ENCODE measurements around the gene OSBPL3. TPM values are rescaled to one million over a fixed set of nuclear protein-coding genes. Genes with fewer than 3 reads are reported as not detected.

OSBPL3 gene
- total and polyA plus RNA-seq, 2 donors (not counting 1 experiment from before 2014, with no cell fraction given), result 13.5 to 67.6 TPM

- Histone ChIP-seq H3K79me2 (ENCODE audit: control insufficient read depth, insufficient read depth, low read length) (peaks cover 90% of the 10 kb centered on the region), H3K36me3 (replicated peaks in 1 of 2; ENCODE audit: control extremely low read depth in 1 of 2, control insufficient read depth in 1 of 2, extremely low read depth in 1 of 2, insufficient read depth in 2 of 2, low read length in 1 of 2) (peaks cover 2 to 3% of the 10 kb centered on the region in 2 experiments), H4K20me1 (ENCODE audit: control insufficient read depth, insufficient read depth, low read length, poor library complexity, severe bottlenecking) (peaks cover 10% of the 10 kb centered on the region), H3K9ac (ENCODE audit: low read length) (no peak overlapping the region), H3K4me3 (ENCODE audit: control extremely low read depth in 1 of 5, extremely low read depth in 1 of 5, insufficient read depth in 1 of 5, low read depth in 2 of 5, low read length in 4 of 5) (no peak overlapping the region), H3K27me3 (replicated peaks in 1 of 4; ENCODE audit: control extremely low read depth in 1 of 4, control insufficient read depth in 3 of 4, insufficient read depth in 4 of 4, low read length in 3 of 4) (no peaks in the 10 kb centered on the region), H3K4me2 (replicated peaks; ENCODE audit: low read depth, low read length, poor library complexity, severe bottlenecking) (no peak overlapping the region), H3K9me3 (ENCODE audit: control extremely low read depth in 1 of 3, control insufficient read depth in 2 of 3, insufficient read depth in 1 of 3, low read length in 2 of 3) (no peaks in the 10 kb centered on the region), H3K27ac (ENCODE audit: low read length in 2 of 2) (no peak overlapping the region), H2AFZ (ENCODE audit: insufficient read depth, low read depth, low read length, poor library complexity, severe bottlenecking) (no peak overlapping the region), H3K4me1 (ENCODE audit: control insufficient read depth in 2 of 2, insufficient read depth in 2 of 2, low read length in 2 of 2) (peaks cover 0 to 4% of the 10 kb centered on the region in 2 donors)
- WGBS (ENCODE audit: insufficient coverage), result no CpG with 5 or more reads among the region's 2 CpGs
- ChIA-PET CTCF (interaction anchor here (1.2 to 1.9 kb wide), 3 partner anchors 117 to 140 kb away, joined by 3 to 10 read pairs (median 4); no protein-coding TSS in a partner anchor), POLR2A (no interaction called here)
- peaks cover 42% of the 10 kb centered on the region for H3K4me1 Mint-ChIP-seq
- no peak overlapping the region for H3K4me3 Mint-ChIP-seq
- intact Hi-C loops (cut with micrococcal nuclease), result no loop called here
- no peak overlapping the region for H3K27ac Mint-ChIP-seq
- ATAC-seq (ENCODE audit: low read depth) (no peak), DNase-seq (no peak)
- TF ChIP-seq, protein P1, sequence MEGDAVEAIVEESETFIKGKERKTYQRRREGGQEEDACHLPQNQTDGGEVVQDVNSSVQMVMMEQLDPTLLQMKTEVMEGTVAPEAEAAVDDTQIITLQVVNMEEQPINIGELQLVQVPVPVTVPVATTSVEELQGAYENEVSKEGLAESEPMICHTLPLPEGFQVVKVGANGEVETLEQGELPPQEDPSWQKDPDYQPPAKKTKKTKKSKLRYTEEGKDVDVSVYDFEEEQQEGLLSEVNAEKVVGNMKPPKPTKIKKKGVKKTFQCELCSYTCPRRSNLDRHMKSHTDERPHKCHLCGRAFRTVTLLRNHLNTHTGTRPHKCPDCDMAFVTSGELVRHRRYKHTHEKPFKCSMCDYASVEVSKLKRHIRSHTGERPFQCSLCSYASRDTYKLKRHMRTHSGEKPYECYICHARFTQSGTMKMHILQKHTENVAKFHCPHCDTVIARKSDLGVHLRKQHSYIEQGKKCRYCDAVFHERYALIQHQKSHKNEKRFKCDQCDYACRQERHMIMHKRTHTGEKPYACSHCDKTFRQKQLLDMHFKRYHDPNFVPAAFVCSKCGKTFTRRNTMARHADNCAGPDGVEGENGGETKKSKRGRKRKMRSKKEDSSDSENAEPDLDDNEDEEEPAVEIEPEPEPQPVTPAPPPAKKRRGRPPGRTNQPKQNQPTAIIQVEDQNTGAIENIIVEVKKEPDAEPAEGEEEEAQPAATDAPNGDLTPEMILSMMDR (IDR thresholded peaks at IDR 0.05), result no peak
- no peak for TF ChIP-seq EZH2 (IDR thresholded peaks at IDR 0.05; ENCODE audit: borderline replicate concordance, insufficient read depth, low read depth, low read length, poor library complexity, severe bottlenecking)
- H3K27me3 Mint-ChIP-seq, result no peaks in the 10 kb centered on the region
- no peaks in the 10 kb centered on the region for H3K9me3 Mint-ChIP-seq (ENCODE audit: insufficient read depth)
These were observed 27.5 kb downstream of the OSBPL3 start for GRCh38 chr7:24952464-24952863.

GRCh38 chr7:24951441-24951980, 28.5 kb downstream of the OSBPL3 start:
- H3K9ac ChIP-seq (ENCODE audit: low read length), result no peak overlapping the region
- CTCF ChIA-PET, result interaction anchor here (0.9 to 1.9 kb wide), 5 partner anchors 14 to 148 kb away, joined by 3 to 10 read pairs (median 4); no protein-coding TSS in a partner anchor
- peak overlapping the region; percentile 8 for H3K27ac Mint-ChIP-seq
- POLR2A ChIA-PET, result interaction anchor here (1.0 kb wide), 1 partner anchor 11 kb away, joined by 3 read pairs; no protein-coding TSS in a partner anchor
- TF ChIP-seq, protein P1 (IDR thresholded peaks at IDR 0.05), result no peak
- TF ChIP-seq EZH2 (IDR thresholded peaks at IDR 0.05; ENCODE audit: borderline replicate concordance, insufficient read depth, low read depth, low read length, poor library complexity, severe bottlenecking), result no peak
- peaks cover 89% of the 10 kb centered on the region for H3K79me2 ChIP-seq (ENCODE audit: control insufficient read depth, insufficient read depth, low read length)
- ATAC-seq (ENCODE audit: low read depth), result no peak
- intact Hi-C loops (cut with micrococcal nuclease), result no loop called here
- H3K4me3 Mint-ChIP-seq, result peak overlapping the region; percentile 47
- H4K20me1 ChIP-seq (ENCODE audit: control insufficient read depth, insufficient read depth, low read length, poor library complexity, severe bottlenecking), result peaks cover 10% of the 10 kb centered on the region
- DNase-seq, result no peak
- peaks cover 2 to 3% of the 10 kb centered on the region in 2 experiments for H3K36me3 ChIP-seq (replicated peaks in 1 of 2; ENCODE audit: control extremely low read depth in 1 of 2, control insufficient read depth in 1 of 2, extremely low read depth in 1 of 2, insufficient read depth in 2 of 2, low read length in 1 of 2)
- H3K27ac ChIP-seq (ENCODE audit: low read length in 2 of 2), result no peak overlapping the region
- H3K27me3 ChIP-seq (replicated peaks in 1 of 4; ENCODE audit: control extremely low read depth in 1 of 4, control insufficient read depth in 3 of 4, insufficient read depth in 4 of 4, low read length in 3 of 4), result no peaks in the 10 kb centered on the region
- WGBS (ENCODE audit: insufficient coverage), result 30% methylated on average over 1 of the region's 3 CpGs
- H3K9me3 Mint-ChIP-seq (ENCODE audit: insufficient read depth), result no peaks in the 10 kb centered on the region
- peak overlapping the region; percentile 3 for H2AFZ ChIP-seq (ENCODE audit: insufficient read depth, low read depth, low read length, poor library complexity, severe bottlenecking)
- H3K9me3 ChIP-seq (ENCODE audit: control extremely low read depth in 1 of 3, control insufficient read depth in 2 of 3, insufficient read depth in 1 of 3, low read length in 2 of 3), result no peaks in the 10 kb centered on the region
- no peaks in the 10 kb centered on the region for H3K27me3 Mint-ChIP-seq
- H3K4me1 Mint-ChIP-seq, result peaks cover 39% of the 10 kb centered on the region
- H3K4me3 ChIP-seq (ENCODE audit: control extremely low read depth in 1 of 5, extremely low read depth in 1 of 5, insufficient read depth in 1 of 5, low read depth in 2 of 5, low read length in 4 of 5), result no peak overlapping the region
- peak overlapping the region; percentile 27 for H3K4me2 ChIP-seq (replicated peaks; ENCODE audit: low read depth, low read length, poor library complexity, severe bottlenecking)
- peaks cover 0 to 4% of the 10 kb centered on the region in 2 donors for H3K4me1 ChIP-seq (ENCODE audit: control insufficient read depth in 2 of 2, insufficient read depth in 2 of 2, low read length in 2 of 2)

Data from B cell (primary cell).